Measurements from ENCODE around the gene PLCB1.

DNA sequence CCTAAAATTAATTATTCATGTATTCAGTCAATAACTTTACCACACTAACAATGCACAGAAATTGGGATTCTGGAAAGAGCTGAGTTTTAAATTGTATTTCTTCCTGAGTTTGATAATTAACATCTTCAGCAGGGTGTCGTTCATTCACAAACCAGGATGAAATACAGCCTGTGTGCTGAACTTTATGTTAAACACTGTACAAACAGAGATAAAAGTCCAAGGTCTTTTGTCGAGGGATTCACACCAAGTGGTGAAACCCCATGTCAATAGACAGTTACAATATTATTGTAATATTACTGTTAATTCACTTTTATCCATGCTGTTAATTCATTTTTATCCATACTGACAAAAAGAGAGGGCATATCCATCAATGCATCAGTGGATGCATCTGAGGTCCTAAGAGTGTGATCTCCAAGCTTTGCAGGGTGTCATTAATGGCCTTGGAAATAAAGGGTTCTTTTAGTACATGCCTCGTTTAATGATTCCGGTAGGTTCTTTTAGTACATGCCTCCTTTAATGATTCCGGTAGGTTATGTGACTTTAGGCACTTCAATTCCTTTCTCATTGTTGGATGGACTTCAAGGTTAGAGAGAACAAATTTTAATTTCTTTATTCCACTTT lies 234.3 kb downstream of the PLCB1 start:
- TF ChIP-seq, protein P1, sequence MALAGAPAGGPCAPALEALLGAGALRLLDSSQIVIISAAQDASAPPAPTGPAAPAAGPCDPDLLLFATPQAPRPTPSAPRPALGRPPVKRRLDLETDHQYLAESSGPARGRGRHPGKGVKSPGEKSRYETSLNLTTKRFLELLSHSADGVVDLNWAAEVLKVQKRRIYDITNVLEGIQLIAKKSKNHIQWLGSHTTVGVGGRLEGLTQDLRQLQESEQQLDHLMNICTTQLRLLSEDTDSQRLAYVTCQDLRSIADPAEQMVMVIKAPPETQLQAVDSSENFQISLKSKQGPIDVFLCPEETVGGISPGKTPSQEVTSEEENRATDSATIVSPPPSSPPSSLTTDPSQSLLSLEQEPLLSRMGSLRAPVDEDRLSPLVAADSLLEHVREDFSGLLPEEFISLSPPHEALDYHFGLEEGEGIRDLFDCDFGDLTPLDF (CRISPR knock-in tag; IDR thresholded peaks at IDR 0.05) = no peak
- TF ChIP-seq, protein P2, sequence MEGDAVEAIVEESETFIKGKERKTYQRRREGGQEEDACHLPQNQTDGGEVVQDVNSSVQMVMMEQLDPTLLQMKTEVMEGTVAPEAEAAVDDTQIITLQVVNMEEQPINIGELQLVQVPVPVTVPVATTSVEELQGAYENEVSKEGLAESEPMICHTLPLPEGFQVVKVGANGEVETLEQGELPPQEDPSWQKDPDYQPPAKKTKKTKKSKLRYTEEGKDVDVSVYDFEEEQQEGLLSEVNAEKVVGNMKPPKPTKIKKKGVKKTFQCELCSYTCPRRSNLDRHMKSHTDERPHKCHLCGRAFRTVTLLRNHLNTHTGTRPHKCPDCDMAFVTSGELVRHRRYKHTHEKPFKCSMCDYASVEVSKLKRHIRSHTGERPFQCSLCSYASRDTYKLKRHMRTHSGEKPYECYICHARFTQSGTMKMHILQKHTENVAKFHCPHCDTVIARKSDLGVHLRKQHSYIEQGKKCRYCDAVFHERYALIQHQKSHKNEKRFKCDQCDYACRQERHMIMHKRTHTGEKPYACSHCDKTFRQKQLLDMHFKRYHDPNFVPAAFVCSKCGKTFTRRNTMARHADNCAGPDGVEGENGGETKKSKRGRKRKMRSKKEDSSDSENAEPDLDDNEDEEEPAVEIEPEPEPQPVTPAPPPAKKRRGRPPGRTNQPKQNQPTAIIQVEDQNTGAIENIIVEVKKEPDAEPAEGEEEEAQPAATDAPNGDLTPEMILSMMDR (IDR thresholded peaks at IDR 0.05) = no peak
- TF ChIP-seq ZNF138 (CRISPR knock-in tag; conservative IDR thresholded peaks at IDR 0.05) = no peak
- TF ChIP-seq MAX (CRISPR knock-in tag; IDR thresholded peaks at IDR 0.05) = no peak
- TF ChIP-seq ARID4B (CRISPR knock-in tag; IDR thresholded peaks at IDR 0.05; ENCODE audit: borderline replicate concordance) = no peak
- no peak for TF ChIP-seq CBFB (CRISPR knock-in tag; IDR thresholded peaks at IDR 0.05; ENCODE audit: low read depth)
- TF ChIP-seq OVOL2 (CRISPR knock-in tag; IDR thresholded peaks at IDR 0.05; ENCODE audit: borderline replicate concordance) = no peak
- no peak for TF ChIP-seq RELA (CRISPR knock-in tag; IDR thresholded peaks at IDR 0.05; ENCODE audit: borderline replicate concordance)
- no peak for TF ChIP-seq JUN (CRISPR knock-in tag; IDR thresholded peaks at IDR 0.05)

Measured in WTC11 (cell line).